Daoy (cell line): ENCODE data around the gene MS4A10. TPM values are rescaled to one million over a fixed set of nuclear protein-coding genes. Genes with fewer than 3 reads are reported as not detected.
A peak's percentile ranks its signal among the peaks of the same experiment; 100 is the strongest.

Experiments used
- DNase-seq: peaks from one replicate; pipeline ENCODE4 v3.0.0-alpha.2; 2015; ENCODE audit warnings: low read depth
- total RNA-seq: library from RNA; depleted of rRNA; stranded (reverse); fragments of >200 nt; shearing (Covaris generic); gene quantifications from 2 replicates; pipeline ENCODE4 v1.2.3, GENCODE V29; 2014

The MS4A10 gene
- total RNA-seq, 1 experiment from 2014 or later = not detected

- DNase-seq = no peak
Measured at GRCh38 chr11:60765355-60765754, 19.8 kb upstream of the MS4A10 start.

DNA sequence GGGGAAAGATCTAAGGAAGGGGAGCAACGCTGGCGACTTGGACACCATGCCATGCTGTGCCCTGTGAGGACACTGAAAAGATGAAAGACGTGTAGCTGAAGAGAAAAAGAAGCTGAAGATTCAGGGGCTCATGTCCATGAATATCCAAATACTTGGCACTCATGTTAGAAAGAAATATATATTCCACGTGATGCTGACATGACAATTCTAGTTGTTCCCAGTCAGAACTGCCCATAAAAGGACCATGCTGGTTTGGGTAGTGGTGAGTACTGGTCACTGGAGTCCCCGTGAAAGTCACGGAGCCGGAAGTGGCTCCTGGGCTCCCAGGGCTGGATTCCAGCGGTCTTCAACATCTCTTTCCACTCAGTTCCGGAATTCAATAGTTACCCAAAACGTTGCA, 18.6 kb upstream of the MS4A10 start:
- no peak for DNase-seq

GRCh38 chr11:60767388-60767811, 17.7 kb upstream of the MS4A10 start:
- peak; percentile 47 for DNase-seq

GRCh38 chr11:60768202-60768601, 16.9 kb upstream of the MS4A10 start:
- no peak for DNase-seq

DNA sequence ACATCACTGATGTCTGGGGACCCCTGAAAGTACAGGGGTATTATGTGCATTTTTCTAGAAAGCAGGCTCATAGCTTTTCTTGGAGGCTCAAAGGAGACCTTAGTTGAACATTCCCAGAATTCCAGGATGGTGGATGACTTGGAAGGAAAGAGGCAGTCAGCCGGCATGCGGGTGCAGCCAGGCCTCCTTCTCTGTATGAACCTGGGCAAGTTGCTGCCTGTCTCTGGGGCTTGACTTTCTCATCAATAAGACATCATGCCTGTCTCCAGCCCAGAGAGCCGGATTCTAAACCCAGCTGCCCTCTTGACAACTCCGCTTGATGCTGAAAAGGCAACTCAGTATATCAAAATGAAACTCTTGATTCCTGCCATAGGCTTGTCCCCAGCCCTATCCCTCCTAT, 15.9 kb upstream of the MS4A10 start:
- no peak for DNase-seq

- DNase-seq = no peak
Measured at GRCh38 chr11:60769811-60770210, 15.3 kb upstream of the MS4A10 start.

DNA sequence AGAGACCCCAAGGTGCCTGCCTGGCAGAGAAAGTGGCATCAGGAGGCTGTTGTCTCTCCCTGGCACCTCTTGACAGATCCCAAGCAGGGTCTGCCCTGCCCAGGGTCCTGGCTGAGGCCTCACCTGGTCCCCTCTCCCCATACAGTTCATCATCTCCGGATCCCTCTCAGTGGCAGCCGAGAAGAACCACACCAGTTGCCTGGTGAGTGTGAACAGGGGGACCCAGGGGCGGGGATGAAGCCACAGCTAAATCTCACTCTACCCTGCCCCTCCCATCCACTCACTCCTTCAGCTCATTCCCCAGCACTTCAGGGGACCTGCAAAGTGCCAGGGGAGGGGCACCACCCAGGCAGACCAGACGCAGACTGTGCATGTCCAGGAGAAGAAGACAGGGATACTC, 14.0 kb upstream of the MS4A10 start:
- no peak for DNase-seq

DNA sequence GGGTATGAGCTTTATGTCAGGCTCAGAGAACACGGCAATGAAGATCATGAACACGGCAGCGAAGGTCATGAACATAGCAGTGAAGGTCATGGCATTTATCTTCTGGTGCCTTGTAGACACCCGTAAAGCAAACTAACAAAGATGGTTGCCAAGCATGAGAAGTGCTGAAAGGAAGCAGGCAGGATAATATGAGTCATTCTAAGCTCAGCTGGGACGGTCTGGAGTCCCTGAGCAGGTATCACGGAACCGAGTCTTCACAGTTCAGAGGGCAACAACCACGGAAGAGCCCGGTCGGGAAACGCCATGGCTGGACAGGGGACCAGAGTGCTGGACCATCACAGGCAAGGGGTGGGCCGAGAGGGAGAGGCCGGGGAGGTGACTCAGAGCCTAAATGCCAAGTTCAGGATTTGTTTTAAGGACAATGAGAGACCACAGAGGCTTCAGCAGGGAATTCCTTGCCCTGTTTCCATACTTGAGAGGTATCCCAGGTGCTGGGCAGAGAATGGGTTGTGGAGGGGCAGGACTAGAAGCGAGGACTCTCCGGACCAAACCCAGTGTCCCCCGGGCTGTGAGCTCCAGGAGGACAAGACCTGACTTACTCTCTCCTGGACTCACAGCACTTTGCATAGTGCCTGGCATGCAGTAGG, 13.1 kb upstream of the MS4A10 start:
- peak; percentile 39 for DNase-seq

DNA sequence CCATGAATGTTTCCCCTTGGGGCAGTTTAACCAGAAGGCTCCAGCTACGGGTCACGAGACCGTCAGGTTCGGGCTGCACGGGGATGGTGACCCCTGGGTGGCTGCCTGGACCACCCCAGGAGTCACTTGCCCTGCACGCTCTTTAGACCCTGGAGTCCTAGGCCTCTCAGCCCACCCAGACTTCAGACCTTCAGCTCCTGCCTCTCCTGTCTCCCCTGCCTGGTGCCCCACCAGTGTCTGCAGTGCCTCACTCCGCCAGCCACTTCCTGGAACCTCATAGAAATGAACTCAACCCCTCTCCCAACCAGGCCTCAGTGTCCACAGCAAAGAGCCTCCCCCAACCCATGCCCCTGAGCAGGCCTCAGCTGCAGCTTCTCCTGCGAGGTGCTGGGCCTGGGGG, 12.5 kb upstream of the MS4A10 start:
- DNase-seq = no peak

GRCh38 chr11:60774726-60775125, 10.4 kb upstream of the MS4A10 start:
- DNase-seq = no peak

DNA sequence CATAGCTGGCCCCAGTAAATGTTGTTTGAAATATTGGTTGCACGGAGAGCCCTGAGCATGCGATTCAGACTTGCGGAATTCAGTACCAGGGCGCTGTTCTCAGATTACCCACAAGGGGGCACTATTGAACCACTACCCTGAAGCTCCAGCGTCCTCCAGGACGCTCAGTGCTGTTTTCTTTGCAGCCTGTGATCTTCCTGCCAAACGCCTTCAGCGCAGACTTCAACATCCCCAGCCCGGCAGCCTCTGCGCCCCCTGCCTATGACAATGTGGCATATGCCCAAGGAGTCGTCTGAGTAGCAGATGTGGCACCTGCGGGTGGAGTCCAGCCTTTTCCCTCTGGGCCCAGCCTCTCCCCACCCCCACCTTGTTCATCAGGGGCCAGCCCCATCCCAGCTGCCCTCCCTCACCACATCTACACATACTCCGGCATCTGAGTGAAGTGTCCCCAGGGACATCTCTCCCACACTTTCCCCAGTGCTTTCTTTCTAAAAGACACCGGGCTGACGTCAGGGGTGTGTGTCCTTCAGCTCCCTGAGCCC, 9.6 kb upstream of the MS4A10 start:
- DNase-seq = peak; percentile 83

DNA sequence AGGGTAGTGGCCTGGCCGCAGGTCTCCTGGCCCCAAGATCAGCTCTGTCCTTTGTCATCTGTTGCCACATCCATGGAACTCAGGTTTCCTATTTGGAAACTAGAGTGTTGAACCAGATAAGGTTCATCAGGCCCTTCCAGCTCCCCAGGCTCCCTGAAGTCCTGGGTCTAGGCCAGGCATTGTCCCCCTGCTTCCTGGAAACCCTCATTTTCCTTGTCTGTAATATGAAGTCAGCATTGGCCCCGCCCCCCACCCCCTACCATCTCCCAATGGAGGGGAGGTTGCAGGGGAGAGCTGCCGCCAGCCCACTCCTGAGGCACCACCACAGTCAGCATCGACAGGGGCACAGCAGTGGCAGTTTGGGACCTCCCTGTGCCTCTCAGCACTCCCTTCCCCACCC, 9.0 kb upstream of the MS4A10 start:
- DNase-seq = no peak

DNA sequence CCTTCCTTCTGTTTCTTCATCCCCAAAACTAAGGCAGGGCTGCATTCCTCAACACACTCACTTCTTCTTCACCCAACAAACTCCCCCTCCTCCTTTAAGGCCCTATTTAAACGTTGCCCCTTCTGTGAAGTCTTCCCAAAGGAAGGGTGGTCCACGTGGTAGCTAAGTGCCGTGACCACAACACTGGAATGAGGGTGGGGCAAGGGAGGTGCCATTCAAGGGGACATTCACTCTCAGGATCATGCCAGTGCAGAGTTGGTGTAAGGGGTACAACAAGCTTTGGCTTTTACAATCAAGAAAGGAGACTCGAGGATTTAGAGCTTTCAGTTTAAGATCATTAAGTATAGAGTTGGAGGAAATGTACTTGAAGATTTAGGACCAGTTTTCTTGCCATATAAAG, 8.0 kb upstream of the MS4A10 start:
- DNase-seq = peak; percentile 28

- peak; percentile 79 for DNase-seq
Measured at GRCh38 chr11:60777572-60777971, 7.6 kb upstream of the MS4A10 start.

DNA sequence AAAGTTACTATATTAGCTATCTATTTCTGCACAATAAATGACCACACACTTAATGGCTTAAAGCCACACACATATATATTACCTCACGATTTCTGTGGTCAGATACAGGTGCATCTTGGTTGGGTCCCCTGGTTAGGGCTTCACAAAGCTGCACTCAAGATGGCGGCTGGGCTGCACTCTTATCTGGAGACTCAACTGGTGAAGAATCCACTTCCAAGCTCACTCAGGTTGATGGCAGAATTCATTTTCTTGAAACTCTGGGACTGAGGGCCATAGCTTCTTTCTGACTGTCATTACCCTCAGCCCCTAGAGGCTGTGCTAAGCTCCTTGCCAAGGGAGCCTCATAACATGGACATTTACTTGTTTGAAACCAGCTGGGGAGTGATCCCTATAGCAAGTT, 5.1 kb upstream of the MS4A10 start:
- no peak for DNase-seq

GRCh38 chr11:60780774-60781173, 4.4 kb upstream of the MS4A10 start:
- DNase-seq = no peak

DNA sequence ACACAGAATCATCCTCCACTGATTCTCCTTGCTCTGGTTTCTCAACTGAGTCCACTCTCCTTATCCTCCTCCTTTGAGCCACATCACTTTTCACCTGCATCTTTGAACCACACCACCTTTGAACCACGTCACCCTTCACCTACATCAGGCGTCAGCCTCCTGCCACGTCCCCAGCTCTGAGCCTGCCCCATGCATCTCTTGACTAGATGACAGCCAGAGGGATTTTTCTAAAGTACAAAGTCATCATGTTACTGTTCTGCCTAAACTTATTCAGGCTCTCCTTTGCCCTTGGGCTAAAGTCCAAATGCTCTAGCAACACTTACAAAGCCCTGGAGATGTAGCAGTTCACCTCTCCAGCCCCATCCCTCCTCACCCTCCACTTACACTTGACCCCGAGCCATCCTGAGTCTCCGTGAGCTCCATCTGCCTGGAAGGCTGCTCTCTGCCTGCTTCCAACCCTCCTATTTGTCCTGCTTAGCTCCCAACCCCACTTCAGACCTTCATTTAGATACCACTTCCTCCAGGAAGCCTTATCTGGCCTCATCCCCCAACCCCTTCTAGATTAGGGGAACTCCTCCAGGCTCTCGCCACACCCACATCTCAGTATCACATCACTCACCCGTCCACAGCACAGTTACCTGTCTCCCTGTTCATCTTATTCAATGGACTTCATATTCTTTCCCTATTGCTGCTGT, 3.7 kb upstream of the MS4A10 start:
- DNase-seq = no peak

GRCh38 chr11:60781981-60782316, 3.2 kb upstream of the MS4A10 start:
- no peak for DNase-seq

GRCh38 chr11:60782393-60783140, 2.6 kb upstream of the MS4A10 start:
- DNase-seq = no peak

DNA sequence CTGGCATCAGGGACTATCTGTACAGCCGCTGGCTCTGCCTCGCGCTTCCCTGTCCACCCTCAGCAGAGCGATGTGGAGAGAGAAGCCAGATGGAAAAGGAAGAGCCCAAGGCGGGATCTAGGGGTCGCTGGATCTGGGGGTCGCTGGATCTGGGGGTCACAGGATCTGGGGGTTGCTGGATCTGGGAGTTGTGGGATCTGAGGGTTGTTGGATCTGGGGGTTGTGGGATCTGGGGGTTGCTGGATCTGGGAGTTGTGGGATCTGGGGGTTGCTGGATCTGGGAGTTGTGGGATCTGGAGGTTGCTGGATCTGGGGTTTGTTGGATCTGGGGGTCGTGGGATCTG, 2.0 kb upstream of the MS4A10 start:
- no peak for DNase-seq

DNA sequence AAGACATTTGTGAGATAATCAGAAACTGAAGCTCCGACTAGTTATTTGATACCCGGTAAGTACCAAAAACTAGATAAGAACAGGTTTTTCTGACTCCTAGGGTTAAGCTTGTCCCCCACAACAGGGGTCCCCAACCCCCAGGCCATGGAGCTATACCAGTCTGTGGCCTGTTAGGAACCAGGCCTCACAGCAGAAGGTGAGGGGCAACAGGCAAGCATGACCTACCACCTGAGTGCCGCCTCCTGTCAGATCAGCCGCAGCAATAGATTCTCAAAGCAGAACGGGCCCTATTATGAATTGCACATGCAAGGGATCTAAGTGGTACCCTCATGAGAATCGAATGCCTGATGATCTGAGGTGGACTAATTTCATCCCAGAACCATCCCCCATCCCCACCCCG, 1.2 kb upstream of the MS4A10 start:
- DNase-seq = no peak

DNA sequence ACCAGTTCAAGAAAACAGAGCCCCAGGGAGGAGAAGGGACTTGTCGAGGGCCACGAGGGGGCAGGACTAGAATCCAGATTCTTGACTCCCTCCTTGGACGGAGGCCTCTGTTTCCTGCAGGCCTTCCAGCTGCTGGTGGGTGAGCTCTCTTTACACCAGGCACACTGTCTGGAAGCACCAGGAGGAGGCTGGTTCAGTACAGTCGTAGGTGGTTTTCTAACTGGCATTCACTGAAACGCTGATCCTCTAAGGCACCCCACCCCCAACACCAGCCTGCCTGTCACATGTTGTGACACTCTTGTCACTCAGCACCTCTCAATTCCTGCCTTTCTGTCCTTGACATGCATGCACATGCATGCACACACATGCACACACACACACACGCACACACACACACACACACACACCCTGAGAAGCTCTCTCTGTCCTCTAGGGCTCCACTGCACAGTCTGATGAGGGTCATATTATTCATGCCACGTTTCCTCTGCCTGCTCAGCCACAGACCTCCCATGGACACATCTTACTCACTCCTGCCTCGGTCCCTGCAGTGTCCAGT, 751 bp downstream of the MS4A10 start:
- DNase-seq = peak; percentile 46
